A549 (cell line): ENCODE data around the gene IER5L. TPM values are rescaled to one million over a fixed set of nuclear protein-coding genes. Genes with fewer than 3 reads are reported as not detected.

Experiments
- ATAC-seq, 2 experiments: fragments of 200-7000 bp in 1 of 2; fragments of >200 bp in 1 of 2; cut with Nextera tagmentation in 1 of 2; cut with Tn5 transposase in 1 of 2; 3 replicates each; pipeline versions ENCODE4 v1.8.0 to v1.9.1; 2018 to 2020; ENCODE audit warnings: mild to moderate bottlenecking in 1 of 2, moderate library complexity in 1 of 2
- CTCF ChIA-PET: fragments of 300-600 bp; sonication (Branson Sonifier 250); formaldehyde crosslinking; extraction: SDS; loops from one replicate; lab custom pipeline; 2021; ENCODE audit warnings: antibody characterized with exemption, inconsistent platforms; lab: Yijun Ruan, JAX
- POLR2A ChIA-PET: fragments of 350-600 bp; formaldehyde crosslinking; extraction: SDS; loops from one replicate; lab custom pipeline; 2021; ENCODE audit warnings: antibody characterized with exemption, inconsistent platforms; lab: Yijun Ruan, JAX
- DNase-seq, 2 experiments: peaks; one replicate each; pipeline versions ENCODE4 v3.0.0 to v3.0.0-alpha.2; 2011 to 2016; ENCODE audit warnings: low read depth in 1 of 2, low spot score in 1 of 2
- FAIRE-seq: peaks from 2 replicates; lab custom pipeline; 2011; peaks lifted over from hg19 to GRCh38; lab: Jason Lieb, UNC
- H3K27ac ChIP-seq, 2 experiments: fragments of >200 bp; sonication (Bioruptor Twin); formaldehyde crosslinking; 3 replicates each; pipeline ENCODE4 v1.5.1; 2016 to 2017
- H3K4me1 ChIP-seq: fragments of >200 bp; sonication (Bioruptor Twin); formaldehyde crosslinking; 3 replicates; pipeline ENCODE4 v1.6.1; 2016
- H3K4me2 ChIP-seq: fragments of >200 bp; sonication (Bioruptor Twin); formaldehyde crosslinking; 3 replicates; pipeline ENCODE4 v1.6.1; 2016
- H3K4me3 ChIP-seq: fragments of >200 bp; sonication (Bioruptor Twin); formaldehyde crosslinking; 3 replicates; pipeline ENCODE4 v1.5.1; 2016
- H3K9me3 ChIP-seq: fragments of >200 bp; sonication (Bioruptor Twin); formaldehyde crosslinking; 3 replicates; pipeline ENCODE4 v1.6.1; 2016
- BCL3 ChIP-seq: fragments of >200 bp; sonication (Bioruptor Twin); formaldehyde crosslinking; IDR thresholded peaks from 3 replicates; pipeline ENCODE4 v1.6.1; 2016
- CBX2 ChIP-seq: fragments of 200-600 bp; sonication (generic); IDR thresholded peaks from 2 replicates; pipeline ENCODE4 v1.6.1; 2016; ENCODE audit warnings: low read depth, mild to moderate bottlenecking, borderline replicate concordance
- CHD2 ChIP-seq: fragments of 150-350 bp; IDR thresholded peaks from 2 replicates; pipeline ENCODE4 v1.6.1; 2014; ENCODE audit warnings: low read length; ENCODE audit not compliant: partially characterized antibody
- EHF ChIP-seq: fragments of 250-450 bp; sonication (Bioruptor Pico); IDR thresholded peaks from 2 replicates; pipeline ENCODE4 v1.5.0; 2020; ENCODE audit warnings: mild to moderate bottlenecking
- EHMT2 ChIP-seq: fragments of 200-600 bp; sonication (generic); IDR thresholded peaks from 2 replicates; pipeline ENCODE4 v1.6.1; 2016; ENCODE audit warnings: antibody characterized with exemption, low read depth, mild to moderate bottlenecking, moderate library complexity
- ESRRA ChIP-seq: fragments of 150-350 bp; IDR thresholded peaks from 2 replicates; pipeline ENCODE4 v1.6.1; 2014; ENCODE audit warnings: mild to moderate bottlenecking, low read length, borderline replicate concordance
- FOSB ChIP-seq: fragments of 250-450 bp; sonication (Bioruptor Pico); IDR thresholded peaks from 2 replicates; pipeline ENCODE4 v1.5.0; 2020; ENCODE audit warnings: mild to moderate bottlenecking, moderate library complexity
- FOSL2 ChIP-seq, 2 experiments: fragments of 450-650 bp in 1 of 2; fragments of >200 bp in 1 of 2; sonication (Bioruptor Twin) in 1 of 2; formaldehyde crosslinking; IDR thresholded peaks; 2 replicates each; pipeline versions ENCODE4 v1.5.0 to v1.6.1; 2016 to 2020; ENCODE audit warnings: mild to moderate bottlenecking in 1 of 2, moderate library complexity in 1 of 2
- HES2 ChIP-seq: fragments of >200 bp; sonication (Bioruptor Twin); formaldehyde crosslinking; IDR thresholded peaks from 2 replicates; pipeline ENCODE4 v1.6.1; 2016
- HMGXB4 ChIP-seq: fragments of 250-450 bp; sonication (Bioruptor Pico); IDR thresholded peaks from 2 replicates; pipeline ENCODE4 v1.5.0; 2021; ENCODE audit warnings: mild to moderate bottlenecking, moderate library complexity, borderline replicate concordance
- HOXA7 ChIP-seq: fragments of 250-450 bp; sonication (Bioruptor Pico); IDR thresholded peaks from 2 replicates; pipeline ENCODE4 v1.5.0; 2020; ENCODE audit warnings: mild to moderate bottlenecking, moderate library complexity
- HOXB13 ChIP-seq: fragments of 250-450 bp; sonication (Bioruptor Pico); IDR thresholded peaks from 2 replicates; pipeline ENCODE4 v1.5.0; 2020; ENCODE audit warnings: low read depth, mild to moderate bottlenecking, moderate library complexity
- JUN ChIP-seq, 2 experiments: fragments of >200 bp; sonication (Bioruptor Twin); formaldehyde crosslinking; IDR thresholded peaks; 2 replicates in 1 of 2; 3 replicates in 1 of 2; pipeline ENCODE4 v1.6.1; 2016 to 2017
- KDM1A ChIP-seq: fragments of 200-600 bp; sonication (generic); IDR thresholded peaks from 2 replicates; pipeline ENCODE4 v1.6.1; 2016; ENCODE audit warnings: low read depth, mild to moderate bottlenecking
- KDM5A ChIP-seq: fragments of 200-600 bp; sonication (generic); IDR thresholded peaks from 2 replicates; pipeline ENCODE4 v1.6.1; 2016; ENCODE audit warnings: antibody characterized with exemption, mild to moderate bottlenecking
- MAFK ChIP-seq: fragments of 450-650 bp; IDR thresholded peaks from 2 replicates; pipeline ENCODE4 v1.6.1; 2014; ENCODE audit not compliant: partially characterized antibody
- MAZ ChIP-seq: fragments of 150-350 bp; IDR thresholded peaks from 2 replicates; pipeline ENCODE4 v1.6.1; 2014; ENCODE audit warnings: antibody characterized with exemption, low read depth, low read length, borderline replicate concordance
- NPAS2 ChIP-seq: fragments of 250-450 bp; sonication (Bioruptor Pico); IDR thresholded peaks from 2 replicates; pipeline ENCODE4 v1.8.0; 2022; ENCODE audit warnings: mild to moderate bottlenecking, moderate library complexity, borderline replicate concordance
- POLR2A ChIP-seq: IDR thresholded peaks from 2 replicates; pipeline ENCODE4 v1.6.1; 2012; ENCODE audit warnings: mild to moderate bottlenecking, low read length
- POLR2AphosphoS2 ChIP-seq: conservative IDR thresholded peaks from 2 replicates; pipeline ENCODE4 v1.6.1; 2012; ENCODE audit warnings: low read length, improper control_type of control experiment, inconsistent platforms
- RAD21 ChIP-seq, 2 experiments: fragments of >200 bp in 1 of 2; sonication (Bioruptor Twin) in 1 of 2; formaldehyde crosslinking in 1 of 2; IDR thresholded peaks in 1 of 2; conservative IDR thresholded peaks in 1 of 2; 2 replicates in 1 of 2; 3 replicates in 1 of 2; pipeline ENCODE4 v1.6.1; 2012 to 2018; ENCODE audit warnings: inconsistent platforms in 1 of 2
- RARB ChIP-seq: fragments of 250-450 bp; sonication (Bioruptor Pico); IDR thresholded peaks from 2 replicates; pipeline ENCODE4 v1.8.0; 2021; ENCODE audit warnings: mild to moderate bottlenecking, moderate library complexity
- SMC3 ChIP-seq: fragments of >200 bp; sonication (Bioruptor Twin); formaldehyde crosslinking; IDR thresholded peaks from 3 replicates; pipeline ENCODE4 v1.6.1; 2018; ENCODE audit warnings: inconsistent platforms
- TFCP2L1 ChIP-seq: fragments of 250-450 bp; sonication (Bioruptor Pico); IDR thresholded peaks from 2 replicates; pipeline ENCODE4 v1.5.0; 2021; ENCODE audit warnings: mild to moderate bottlenecking
- USF2 ChIP-seq: fragments of 450-650 bp; IDR thresholded peaks from 2 replicates; pipeline ENCODE4 v1.6.1; 2014; ENCODE audit warnings: antibody characterized with exemption
- ZNF302 ChIP-seq: fragments of 250-450 bp; sonication (Bioruptor Pico); IDR thresholded peaks from 2 replicates; pipeline ENCODE4 v1.9.0; 2021; ENCODE audit warnings: inconsistent platforms, mild to moderate bottlenecking, moderate library complexity
- ZSCAN20 ChIP-seq: fragments of 250-450 bp; sonication (Bioruptor Pico); IDR thresholded peaks from 2 replicates; pipeline ENCODE4 v1.8.0; 2022; ENCODE audit warnings: mild to moderate bottlenecking, moderate library complexity
- WGBS: methylation state at CpG from one replicate; pipeline ENCODE4 v1.1.6; 2017; ENCODE audit errors: missing lambda C conversion rate; 5-methylcytosine and 5-hydroxymethylcytosine counted together
- polyA minus RNA-seq: library from RNA; depleted of rRNA, polyadenylated mRNA; stranded (reverse); fragments of >200 nt; gene quantifications from 2 replicates; pipeline ENCODE4 v1.2.3, GENCODE V29; 2011; rRNA and poly(A)+ RNA removed
- polyA plus RNA-seq, 4 experiments: library from polyadenylated mRNA; depleted of rRNA in 3 of 4; stranded (reverse); fragments of >200 nt; fragmentation: RNase III in 1 of 4; extraction: RNeasy Plus Mini Kit Qiagen cat#74134 plus additional on column Dnase treatment in 1 of 4; gene quantifications; 2 replicates in 3 of 4; 3 replicates in 1 of 4; pipeline ENCODE4 v1.2.3, GENCODE V29; 2011 to 2017
- TF ChIP-seq, protein P1 (sequence below): IDR thresholded peaks from 2 replicates; pipeline ENCODE4 v1.6.1; 2012
- TF ChIP-seq, protein P2 (sequence below): fragments of 150-350 bp; IDR thresholded peaks from 2 replicates; pipeline ENCODE4 v1.6.1; 2014; ENCODE audit warnings: low read depth, mild to moderate bottlenecking, low read length
- TF ChIP-seq, protein P3 (sequence below): fragments of >200 bp; sonication (Bioruptor Twin); formaldehyde crosslinking; IDR thresholded peaks from 3 replicates; pipeline ENCODE4 v1.5.1; 2016

Gene IER5L
- 16.8 and 25.1 TPM in 2 replicates for polyA plus RNA-seq (2011; rRNA removed)
- 51.4 and 90.0 TPM in 2 replicates for polyA plus RNA-seq (2012; cell fraction: cytosol; rRNA removed)
- 63.3 and 123 TPM in 2 replicates for polyA plus RNA-seq (2012; cell fraction: nucleus; rRNA removed)
- polyA plus RNA-seq (2017; fragmentation: RNase III; extraction: RNeasy Plus Mini Kit Qiagen cat#74134 plus additional on column Dnase treatment), result 47.9 to 67.5 TPM (median 54.9 TPM) in 3 replicates
- 18.1 and 21.3 TPM in 2 replicates for polyA minus RNA-seq

DNA sequence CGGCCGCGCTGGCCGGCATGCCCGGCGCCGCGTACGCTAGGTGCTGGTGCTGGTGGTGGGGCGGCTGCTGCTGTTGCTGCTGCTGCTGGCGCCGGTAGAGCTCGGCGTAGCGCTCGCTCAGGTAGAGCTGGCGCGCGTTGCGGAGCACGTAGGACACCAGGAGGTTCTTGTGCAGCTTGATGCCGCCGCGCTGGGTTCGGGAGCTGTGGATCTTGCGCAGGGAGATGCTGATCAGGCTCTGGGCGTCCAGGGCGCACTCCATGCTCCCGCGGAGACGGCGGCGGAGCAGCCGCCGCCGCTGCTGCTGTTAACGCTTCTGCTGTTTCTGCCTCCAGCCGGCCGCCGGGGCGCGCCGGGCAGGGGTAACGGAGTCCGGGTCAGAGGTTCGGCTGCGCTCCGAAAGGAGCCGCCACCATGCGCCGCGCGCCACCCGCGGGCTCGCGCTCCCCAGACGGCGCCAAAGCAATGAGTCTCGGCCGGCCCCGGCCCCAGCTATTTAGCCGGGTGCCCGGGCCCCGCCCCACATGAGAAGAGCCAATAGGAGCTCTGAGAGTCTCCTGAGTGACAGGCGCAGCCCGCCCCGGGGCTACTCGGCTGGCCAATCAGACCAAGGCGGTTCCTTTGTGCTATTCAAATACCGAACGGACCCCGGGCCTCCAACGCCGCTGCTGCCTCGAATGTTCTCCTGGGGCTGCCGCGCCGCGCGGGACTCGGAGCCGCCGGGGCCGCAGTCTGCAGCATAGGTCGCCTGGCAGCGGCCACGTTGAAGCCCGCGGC is at the start of gene IER5L:
Gene IER5L (minus strand): TSS at position 471 of the 777 bp plus-strand sequence. CDS start 209 bp downstream, at position 262.
- no peaks in the 10 kb centered on the region for H3K9me3 ChIP-seq
- ATAC-seq (peak; percentile 49 to 76), DNase-seq (peak; percentile 95 to 99), FAIRE-seq (no peak)
- ChIA-PET POLR2A (interaction anchor here (0.5 to 7.3 kb wide), 55 partner anchors 8 to 447 kb away, joined by 3 to 171 read pairs (median 4); partner anchors contain the start of gene NTMT1), CTCF (interaction anchor here (0.6 to 38.0 kb wide), 18 partner anchors 10 to 447 kb away, joined by 3 to 1029 read pairs (median 4); no protein-coding TSS in a partner anchor)
- peak within 1 kb of the TSS; percentile 96 for H3K4me2 ChIP-seq
- peaks cover 55% of the 10 kb centered on the region for H3K4me1 ChIP-seq
- peak within 1 kb of the TSS; percentile 99 for H3K27ac ChIP-seq
- under 1% methylated on average over 27 of the region's 90 CpGs for WGBS
- H3K4me3 ChIP-seq, result peak within 1 kb of the TSS; percentile 87
- TF ChIP-seq USF2 (no peak), BCL3 (peak; percentile 100), KDM1A (no peak), HOXB13 (CRISPR knock-in tag) (no peak), NPAS2 (no peak), POLR2A (peak; percentile 99), ZSCAN20 (CRISPR knock-in tag) (no peak), CBX2 (no peak), JUN (IDR thresholded peaks at IDR 0.05) (peak; percentile 100), SMC3 (no peak; the same call in 2 of the 3 replicates), RARB (no peak), KDM5A (0 out of 2 replicates have a peak, but pooled peaks have one; percentile 36), CHD2 (no peak), FOSB (CRISPR knock-in tag) (peak; percentile 67; the same call in 1 of the 2 replicates), ESRRA (no peak), EHMT2 (no peak), RAD21 (conservative IDR thresholded peaks at IDR 0.05 in 1 of 2, IDR thresholded peaks at IDR 0.05 in 1 of 2) (peak in 1 of 2 experiments; percentile 43; a peak in 2 of 5 replicates), MAFK (no peak), FOSL2 (IDR thresholded peaks at IDR 0.05) (no peak), FOSL2 (CRISPR knock-in tag; IDR thresholded peaks at IDR 0.05) (peak; percentile 22; the same call in 1 of the 2 replicates), HOXA7 (CRISPR knock-in tag) (no peak; the same call in 1 of the 2 replicates), ZNF302 (no peak), EHF (CRISPR knock-in tag) (no peak), POLR2AphosphoS2 (no peak), MAZ (no peak), HMGXB4 (no peak), HES2 (no peak), TFCP2L1 (CRISPR knock-in tag) (peak; percentile 60; the same call in 1 of the 2 replicates)
- TF ChIP-seq, protein P1, sequence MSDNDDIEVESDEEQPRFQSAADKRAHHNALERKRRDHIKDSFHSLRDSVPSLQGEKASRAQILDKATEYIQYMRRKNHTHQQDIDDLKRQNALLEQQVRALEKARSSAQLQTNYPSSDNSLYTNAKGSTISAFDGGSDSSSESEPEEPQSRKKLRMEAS, result peak; percentile 74
- TF ChIP-seq, protein P2, sequence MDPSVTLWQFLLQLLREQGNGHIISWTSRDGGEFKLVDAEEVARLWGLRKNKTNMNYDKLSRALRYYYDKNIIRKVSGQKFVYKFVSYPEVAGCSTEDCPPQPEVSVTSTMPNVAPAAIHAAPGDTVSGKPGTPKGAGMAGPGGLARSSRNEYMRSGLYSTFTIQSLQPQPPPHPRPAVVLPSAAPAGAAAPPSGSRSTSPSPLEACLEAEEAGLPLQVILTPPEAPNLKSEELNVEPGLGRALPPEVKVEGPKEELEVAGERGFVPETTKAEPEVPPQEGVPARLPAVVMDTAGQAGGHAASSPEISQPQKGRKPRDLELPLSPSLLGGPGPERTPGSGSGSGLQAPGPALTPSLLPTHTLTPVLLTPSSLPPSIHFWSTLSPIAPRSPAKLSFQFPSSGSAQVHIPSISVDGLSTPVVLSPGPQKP, result no peak
- TF ChIP-seq, protein P3, sequence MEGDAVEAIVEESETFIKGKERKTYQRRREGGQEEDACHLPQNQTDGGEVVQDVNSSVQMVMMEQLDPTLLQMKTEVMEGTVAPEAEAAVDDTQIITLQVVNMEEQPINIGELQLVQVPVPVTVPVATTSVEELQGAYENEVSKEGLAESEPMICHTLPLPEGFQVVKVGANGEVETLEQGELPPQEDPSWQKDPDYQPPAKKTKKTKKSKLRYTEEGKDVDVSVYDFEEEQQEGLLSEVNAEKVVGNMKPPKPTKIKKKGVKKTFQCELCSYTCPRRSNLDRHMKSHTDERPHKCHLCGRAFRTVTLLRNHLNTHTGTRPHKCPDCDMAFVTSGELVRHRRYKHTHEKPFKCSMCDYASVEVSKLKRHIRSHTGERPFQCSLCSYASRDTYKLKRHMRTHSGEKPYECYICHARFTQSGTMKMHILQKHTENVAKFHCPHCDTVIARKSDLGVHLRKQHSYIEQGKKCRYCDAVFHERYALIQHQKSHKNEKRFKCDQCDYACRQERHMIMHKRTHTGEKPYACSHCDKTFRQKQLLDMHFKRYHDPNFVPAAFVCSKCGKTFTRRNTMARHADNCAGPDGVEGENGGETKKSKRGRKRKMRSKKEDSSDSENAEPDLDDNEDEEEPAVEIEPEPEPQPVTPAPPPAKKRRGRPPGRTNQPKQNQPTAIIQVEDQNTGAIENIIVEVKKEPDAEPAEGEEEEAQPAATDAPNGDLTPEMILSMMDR, result no peak; the same call in 2 of the 3 replicates
